Mesothelial cell of epicardium (in vitro differentiated cells): ENCODE results near the gene IRF2BP2. TPM values are rescaled to one million over a fixed set of nuclear protein-coding genes. Genes with fewer than 3 reads are reported as not detected.

Source experiments
- DNase-seq, 2 experiments: peaks; one replicate each; pipeline ENCODE4 v3.0.0; 2021; ENCODE audit warnings: low spot score in 2 of 2; ENCODE audit not compliant: unreplicated experiment in 2 of 2
- H3K27ac Mint-ChIP-seq: 2 replicates; pipeline ENCODE4 v1.8.0; 2021; ENCODE audit warnings: mixed read lengths
- H3K27me3 Mint-ChIP-seq: 2 replicates; pipeline ENCODE4 v1.8.0; 2021; ENCODE audit warnings: low read depth, mixed read lengths
- H3K36me3 Mint-ChIP-seq: 2 replicates; pipeline ENCODE4 v1.8.0; 2021; ENCODE audit warnings: mixed read lengths
- H3K4me1 Mint-ChIP-seq: 2 replicates; pipeline ENCODE4 v1.8.0; 2021; ENCODE audit warnings: mixed read lengths
- H3K4me3 Mint-ChIP-seq: 2 replicates; pipeline ENCODE4 v1.8.0; 2021; ENCODE audit warnings: mild to moderate bottlenecking, moderate library complexity, mixed read lengths
- H3K9me3 Mint-ChIP-seq: 2 replicates; pipeline ENCODE4 v1.8.0; 2021; ENCODE audit warnings: mixed read lengths
- CTCF ChIP-seq: fragments of 200-600 bp; sonication (generic); IDR thresholded peaks from one replicate; pipeline ENCODE4 v1.5.0; 2021; ENCODE audit warnings: antibody characterized with exemption; ENCODE audit not compliant: unreplicated experiment
- total RNA-seq: library from RNA; stranded (reverse); gene quantifications from 3 replicates; pipeline ENCODE4 v1.2.1, GENCODE V29; 2021

Gene IRF2BP2
- total RNA-seq, 1 donor from 2014 or later: 130 TPM

DNA sequence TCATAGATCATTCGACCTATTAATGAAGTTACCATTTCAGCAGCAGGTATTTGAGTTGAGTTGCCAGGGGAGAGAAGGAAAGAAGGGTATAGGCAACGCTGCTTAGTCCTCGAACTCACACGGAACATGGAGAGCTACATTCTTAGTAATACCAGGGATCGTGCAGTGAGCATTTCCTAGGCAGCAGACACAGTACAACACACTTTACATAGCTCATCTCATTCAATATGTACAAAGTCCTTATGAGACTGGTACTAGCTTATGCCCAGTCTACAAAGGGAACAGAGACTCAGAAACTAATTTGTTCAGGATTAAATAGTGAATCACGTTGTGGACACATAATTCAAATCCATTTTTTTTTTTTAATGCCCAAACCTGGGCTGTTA, 25.6 kb downstream of the IRF2BP2 start:
- no peak overlapping the region for H3K27ac Mint-ChIP-seq
- H3K4me1 Mint-ChIP-seq: peaks cover 40% of the 10 kb centered on the region

DNA sequence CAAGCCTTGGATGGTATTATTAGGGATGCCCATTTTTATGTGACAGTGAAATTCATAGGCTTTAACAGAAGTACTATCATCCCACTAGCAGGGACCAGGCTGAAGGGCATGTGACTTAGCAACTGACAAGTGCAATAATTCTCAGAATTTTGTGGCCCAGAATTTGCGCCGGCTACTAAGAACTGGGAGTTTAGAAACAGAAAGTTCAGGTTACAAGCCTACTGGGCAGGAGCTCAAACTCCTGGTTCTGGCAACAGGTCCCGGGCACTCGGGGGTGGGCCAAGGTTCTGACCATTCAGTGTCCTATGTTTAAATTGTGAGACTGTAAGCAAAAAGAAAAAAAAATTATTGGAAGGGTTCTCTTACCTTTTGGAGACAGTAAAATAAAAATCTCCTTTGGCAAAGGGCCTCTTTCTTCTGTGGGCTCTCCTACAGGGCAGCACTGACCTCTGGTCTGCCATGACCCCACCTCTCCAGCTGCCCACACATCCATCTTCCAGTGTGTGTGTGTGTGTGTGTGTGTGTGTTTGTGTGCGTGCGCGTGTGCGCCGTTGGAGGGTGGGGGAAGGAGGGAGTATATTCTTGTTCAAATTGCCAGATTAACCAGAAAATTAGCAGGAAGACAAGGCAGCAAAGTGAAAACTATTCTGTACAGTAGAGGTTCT, 26.1 kb downstream of the IRF2BP2 start:
- no peak overlapping the region for H3K4me3 Mint-ChIP-seq
- H3K4me1 Mint-ChIP-seq: peaks cover 40% of the 10 kb centered on the region
- no peak for DNase-seq
- no peaks in the 10 kb centered on the region for H3K36me3 Mint-ChIP-seq
- TF ChIP-seq CTCF: no peak
- H3K9me3 Mint-ChIP-seq: peaks cover 4% of the 10 kb centered on the region
- no peak overlapping the region for H3K27ac Mint-ChIP-seq
- H3K27me3 Mint-ChIP-seq: no peaks in the 10 kb centered on the region

More for the DNA sequence above, 25.6 kb downstream of the IRF2BP2 start:
- Mint-ChIP-seq H3K4me3 (no peak overlapping the region), H3K36me3 (no peaks in the 10 kb centered on the region), H3K27me3 (no peaks in the 10 kb centered on the region), H3K9me3 (peaks cover 4% of the 10 kb centered on the region)
- TF ChIP-seq CTCF: no peak
- no peak for DNase-seq

GRCh38 chr1:234582681-234583301, 27.2 kb downstream of the IRF2BP2 start:
- H3K4me1 Mint-ChIP-seq: peaks cover 37% of the 10 kb centered on the region
- H3K36me3 Mint-ChIP-seq: no peaks in the 10 kb centered on the region
- no peak overlapping the region for H3K27ac Mint-ChIP-seq
- no peak overlapping the region for H3K4me3 Mint-ChIP-seq
- H3K27me3 Mint-ChIP-seq: peaks cover 2% of the 10 kb centered on the region
- TF ChIP-seq CTCF: no peak
- H3K9me3 Mint-ChIP-seq: peaks cover 4% of the 10 kb centered on the region
- DNase-seq: no peak

GRCh38 chr1:234582186-234582585, 27.8 kb downstream of the IRF2BP2 start:
- DNase-seq: no peak
- Mint-ChIP-seq H3K9me3 (peaks cover 4% of the 10 kb centered on the region), H3K27ac (no peak overlapping the region), H3K4me3 (no peak overlapping the region), H3K36me3 (no peaks in the 10 kb centered on the region), H3K27me3 (peaks cover 2% of the 10 kb centered on the region), H3K4me1 (peaks cover 32% of the 10 kb centered on the region)
- TF ChIP-seq CTCF: no peak

DNA sequence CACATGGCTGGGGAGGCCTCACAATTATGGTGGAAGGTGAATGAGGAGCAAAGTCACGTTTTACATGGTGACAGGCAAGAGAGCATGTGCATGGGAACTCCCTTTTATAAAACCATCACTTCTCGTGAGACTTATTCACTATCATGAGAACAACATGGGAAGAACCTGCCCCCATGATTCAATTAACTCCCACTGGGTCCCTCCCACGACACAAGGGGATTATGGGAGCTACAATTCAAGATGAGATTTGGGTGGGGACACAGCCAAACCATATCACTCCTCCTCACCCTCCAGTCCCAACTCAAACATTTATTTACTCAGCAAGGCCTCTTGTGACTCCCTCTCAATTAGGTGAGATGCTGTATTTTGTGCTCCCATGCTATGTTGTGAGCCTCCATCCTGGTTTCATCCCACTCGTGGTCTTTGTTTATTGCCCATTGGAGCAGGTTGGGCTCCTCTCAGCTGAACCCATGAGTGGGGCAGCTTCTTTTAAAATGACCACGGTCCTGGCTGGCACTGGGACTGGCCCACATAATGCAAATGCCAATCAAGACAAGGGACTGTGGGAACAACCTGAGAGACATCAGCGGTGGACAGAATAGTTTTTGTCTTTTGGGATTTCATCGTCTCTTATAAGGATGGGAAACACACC, 28.8 kb downstream of the IRF2BP2 start:
- TF ChIP-seq CTCF: no peak
- no peaks in the 10 kb centered on the region for H3K36me3 Mint-ChIP-seq
- H3K27ac Mint-ChIP-seq: no peak overlapping the region
- no peak for DNase-seq
- H3K9me3 Mint-ChIP-seq: peaks cover 4% of the 10 kb centered on the region
- peaks cover 29% of the 10 kb centered on the region for H3K4me1 Mint-ChIP-seq
- peaks cover 2% of the 10 kb centered on the region for H3K27me3 Mint-ChIP-seq
- no peak overlapping the region for H3K4me3 Mint-ChIP-seq
